HepG2 (cell line): ENCODE data around the gene GPR89A. TPM values are rescaled to one million over a fixed set of nuclear protein-coding genes. Genes with fewer than 3 reads are reported as not detected.
A peak's percentile ranks its signal among the peaks of the same experiment; 100 is the strongest.

Experiments
- BCL6 ChIP-seq: IDR thresholded peaks from 2 replicates; pipeline ENCODE4 v1.6.1; 2016; ENCODE audit warnings: missing genetic modification reagents, missing compliant biosample characterization
- CREB1 ChIP-seq, 2 experiments: fragments of 450-650 bp in 1 of 2; IDR thresholded peaks; 2 replicates each; pipeline ENCODE4 v1.6.1; 2016 to 2017; ENCODE audit warnings: control low read depth in 1 of 2, mild to moderate bottlenecking in 1 of 2, missing compliant biosample characterization in 1 of 2, missing genetic modification characterization in 1 of 2
- FIP1L1 ChIP-seq: fragments of 200-400 bp; formaldehyde crosslinking; IDR thresholded peaks from 2 replicates; pipeline ENCODE4 v1.6.1; 2018; ENCODE audit warnings: low read depth, mild to moderate bottlenecking, low read length, moderate library complexity, borderline replicate concordance; ENCODE audit not compliant: insufficient read depth
- JUN ChIP-seq: sonication (generic); formaldehyde crosslinking; IDR thresholded peaks from 2 replicates; pipeline ENCODE4 v1.4.0; 2020; ENCODE audit warnings: mild to moderate bottlenecking, missing genetic modification reagents
- PHF5A ChIP-seq: IDR thresholded peaks from one replicate; pipeline ENCODE4 v1.6.1; 2018; ENCODE audit warnings: low read depth, missing genetic modification reagents; ENCODE audit not compliant: unreplicated experiment
- SALL1 ChIP-seq: sonication (generic); formaldehyde crosslinking; IDR thresholded peaks from 2 replicates; pipeline ENCODE4 v1.8.0; 2022; ENCODE audit warnings: mild to moderate bottlenecking, missing genetic modification reagents
- SALL2 ChIP-seq: sonication (generic); formaldehyde crosslinking; IDR thresholded peaks from 2 replicates; pipeline ENCODE4 v1.8.1; 2023; ENCODE audit warnings: mild to moderate bottlenecking, missing genetic modification reagents, inconsistent platforms
- SKI ChIP-seq: fragments of 450-650 bp; IDR thresholded peaks from one replicate; pipeline ENCODE4 v1.6.1; 2018; ENCODE audit warnings: mild to moderate bottlenecking; ENCODE audit not compliant: partially characterized antibody
- SRSF4 ChIP-seq: fragments of 200-400 bp; formaldehyde crosslinking; IDR thresholded peaks from one replicate; pipeline ENCODE4 v1.6.1; 2018; ENCODE audit warnings: mild to moderate bottlenecking, low read depth, low read length, moderate library complexity; ENCODE audit not compliant: poor library complexity, severe bottlenecking
- TAF1 ChIP-seq: sonication (generic); formaldehyde crosslinking; IDR thresholded peaks from 2 replicates; pipeline ENCODE4 v1.4.0; 2020; ENCODE audit warnings: missing genetic modification reagents
- YEATS2 ChIP-seq: sonication (generic); formaldehyde crosslinking; IDR thresholded peaks from 2 replicates; pipeline ENCODE4 v1.4.0; 2020; ENCODE audit warnings: missing genetic modification reagents, borderline replicate concordance
- ZBTB20 ChIP-seq: sonication (generic); formaldehyde crosslinking; IDR thresholded peaks from 2 replicates; pipeline ENCODE4 v1.8.1; 2023; ENCODE audit warnings: missing genetic modification reagents, low read depth, mild to moderate bottlenecking, borderline replicate concordance
- ZNF446 ChIP-seq: sonication (generic); formaldehyde crosslinking; IDR thresholded peaks from 2 replicates; pipeline ENCODE4 v1.5.0; 2020; ENCODE audit warnings: mild to moderate bottlenecking, missing genetic modification reagents
- ZNF556 ChIP-seq: sonication (generic); formaldehyde crosslinking; IDR thresholded peaks from 2 replicates; pipeline ENCODE4 v1.4.0; 2020; ENCODE audit warnings: mild to moderate bottlenecking, missing genetic modification reagents, borderline replicate concordance
- ZNF713 ChIP-seq: sonication (generic); formaldehyde crosslinking; IDR thresholded peaks from 2 replicates; pipeline ENCODE4 v1.4.0; 2020; ENCODE audit warnings: mild to moderate bottlenecking, missing genetic modification reagents
- ZNF792 ChIP-seq: IDR thresholded peaks from 2 replicates; pipeline ENCODE4 v1.6.1; 2016
- polyA plus RNA-seq, 8 experiments: library from polyadenylated mRNA; depleted of rRNA in 3 of 8; stranded (reverse) in 7 of 8; unstranded in 1 of 8; fragments of >200 nt; fragmentation: Illumina TruSeq in 4 of 8; extraction: Trizol in 4 of 8; gene quantifications; 2 replicates each; pipeline versions ENCODE4 v1.2.1 to v1.2.3, GENCODE V29; 2011 to 2016; ENCODE audit warnings: low read depth in 4 of 8, missing spikeins in 1 of 8, mixed read lengths in 1 of 8; ENCODE audit not compliant: insufficient read depth in 1 of 8
- total RNA-seq, 5 experiments: library from RNA; depleted of rRNA; stranded (reverse); fragments of >200 nt; fragmentation: Illumina TruSeq; extraction: Trizol; gene quantifications; 2 replicates each; pipeline ENCODE4 v1.2.3, GENCODE V29; 2016; ENCODE audit warnings: low read depth in 1 of 5
- TF ChIP-seq, protein P1 (sequence below): sonication (generic); formaldehyde crosslinking; IDR thresholded peaks from 2 replicates; pipeline ENCODE4 v1.8.0; 2023; ENCODE audit warnings: mild to moderate bottlenecking, missing genetic modification reagents
- TF ChIP-seq, protein P2 (sequence below): sonication (generic); formaldehyde crosslinking; IDR thresholded peaks from 2 replicates; pipeline ENCODE4; 2020; ENCODE audit warnings: missing genetic modification reagents, mild to moderate bottlenecking, borderline replicate concordance
- TF ChIP-seq, protein P3 (sequence below): sonication (generic); formaldehyde crosslinking; conservative IDR thresholded peaks from 2 replicates; pipeline ENCODE4 v1.8.1; 2023; ENCODE audit warnings: missing genetic modification reagents
- TF ChIP-seq, protein P4 (sequence below): sonication (generic); formaldehyde crosslinking; IDR thresholded peaks from 2 replicates; pipeline ENCODE4 v1.9.0; 2021; ENCODE audit warnings: missing genetic modification reagents, borderline replicate concordance

The GPR89A gene
- total and polyA plus RNA-seq, 2 of the 13 experiments (the other 11 are each of a cell fraction or from before 2014, with no cell fraction given), result 23.4 to 32.6 TPM

DNA sequence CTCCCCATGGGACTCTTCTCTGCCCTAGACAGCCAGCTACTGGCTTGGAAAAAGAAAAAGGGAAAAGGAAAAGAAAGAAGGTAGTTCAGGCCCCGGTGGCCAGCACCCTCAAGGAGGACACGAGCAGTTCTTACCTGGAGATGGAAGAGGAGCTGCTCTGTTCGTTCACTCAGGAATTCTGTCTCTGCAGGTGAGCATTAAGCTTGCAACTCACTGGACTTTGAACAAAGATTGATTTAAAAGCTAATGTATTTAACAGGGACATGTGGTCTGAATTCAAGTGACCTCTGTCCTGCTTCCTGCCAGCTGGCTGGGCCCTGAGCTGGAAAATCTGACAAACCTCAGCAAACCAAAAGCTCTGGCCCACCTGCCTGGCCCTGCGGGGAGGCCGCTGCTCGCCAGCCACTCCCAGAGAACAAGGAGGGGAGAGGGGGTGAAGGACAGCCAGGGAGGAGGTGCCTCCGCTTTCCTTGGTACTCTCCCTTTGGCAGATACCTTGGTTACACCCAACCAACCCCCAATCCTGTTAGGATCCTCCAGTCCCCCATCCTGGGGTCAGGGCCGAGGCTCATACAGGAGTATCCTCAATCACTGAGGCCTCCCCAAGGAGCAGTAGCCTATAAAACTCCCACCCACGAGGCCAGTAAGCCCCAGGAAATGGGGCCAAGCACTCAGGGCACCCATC lies 99.5 kb downstream of the GPR89A start, which contains the start of gene PDZK1 (continued):
- TF ChIP-seq, protein P1, sequence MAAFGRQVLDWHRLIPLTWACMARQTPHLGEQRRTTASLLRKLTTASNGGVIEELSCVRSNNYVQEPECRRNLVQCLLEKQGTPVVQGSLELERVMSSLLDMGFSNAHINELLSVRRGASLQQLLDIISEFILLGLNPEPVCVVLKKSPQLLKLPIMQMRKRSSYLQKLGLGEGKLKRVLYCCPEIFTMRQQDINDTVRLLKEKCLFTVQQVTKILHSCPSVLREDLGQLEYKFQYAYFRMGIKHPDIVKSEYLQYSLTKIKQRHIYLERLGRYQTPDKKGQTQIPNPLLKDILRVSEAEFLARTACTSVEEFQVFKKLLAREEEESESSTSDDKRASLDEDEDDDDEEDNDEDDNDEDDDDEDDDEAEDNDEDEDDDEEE, result peak; percentile 66; the same call in 1 of the 2 replicates
- no peak; the same call in 1 of the 2 replicates for TF ChIP-seq BCL6 (CRISPR knock-in tag)
- peak; percentile 84 for TF ChIP-seq SALL1
- no peak for TF ChIP-seq ZNF713
- TF ChIP-seq CREB1 (IDR thresholded peaks at IDR 0.05), result no peak
- 0 out of 2 replicates have a peak, but pooled peaks have one; percentile 12 for TF ChIP-seq CREB1 (CRISPR knock-in tag; IDR thresholded peaks at IDR 0.05)
- TF ChIP-seq SKI, result no peak
- TF ChIP-seq ZBTB20 (CRISPR knock-in tag), result no peak
- TF ChIP-seq ZNF446 (CRISPR knock-in tag), result no peak
- no peak for TF ChIP-seq FIP1L1
- TF ChIP-seq YEATS2 (CRISPR knock-in tag), result no peak
- TF ChIP-seq JUN (CRISPR knock-in tag), result no peak
- TF ChIP-seq, protein P2, sequence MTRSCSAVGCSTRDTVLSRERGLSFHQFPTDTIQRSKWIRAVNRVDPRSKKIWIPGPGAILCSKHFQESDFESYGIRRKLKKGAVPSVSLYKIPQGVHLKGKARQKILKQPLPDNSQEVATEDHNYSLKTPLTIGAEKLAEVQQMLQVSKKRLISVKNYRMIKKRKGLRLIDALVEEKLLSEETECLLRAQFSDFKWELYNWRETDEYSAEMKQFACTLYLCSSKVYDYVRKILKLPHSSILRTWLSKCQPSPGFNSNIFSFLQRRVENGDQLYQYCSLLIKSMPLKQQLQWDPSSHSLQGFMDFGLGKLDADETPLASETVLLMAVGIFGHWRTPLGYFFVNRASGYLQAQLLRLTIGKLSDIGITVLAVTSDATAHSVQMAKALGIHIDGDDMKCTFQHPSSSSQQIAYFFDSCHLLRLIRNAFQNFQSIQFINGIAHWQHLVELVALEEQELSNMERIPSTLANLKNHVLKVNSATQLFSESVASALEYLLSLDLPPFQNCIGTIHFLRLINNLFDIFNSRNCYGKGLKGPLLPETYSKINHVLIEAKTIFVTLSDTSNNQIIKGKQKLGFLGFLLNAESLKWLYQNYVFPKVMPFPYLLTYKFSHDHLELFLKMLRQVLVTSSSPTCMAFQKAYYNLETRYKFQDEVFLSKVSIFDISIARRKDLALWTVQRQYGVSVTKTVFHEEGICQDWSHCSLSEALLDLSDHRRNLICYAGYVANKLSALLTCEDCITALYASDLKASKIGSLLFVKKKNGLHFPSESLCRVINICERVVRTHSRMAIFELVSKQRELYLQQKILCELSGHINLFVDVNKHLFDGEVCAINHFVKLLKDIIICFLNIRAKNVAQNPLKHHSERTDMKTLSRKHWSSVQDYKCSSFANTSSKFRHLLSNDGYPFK (CRISPR knock-in tag), result no peak
- TF ChIP-seq PHF5A (CRISPR knock-in tag), result no peak
- no peak for TF ChIP-seq ZNF556 (CRISPR knock-in tag)
- TF ChIP-seq, protein P3, sequence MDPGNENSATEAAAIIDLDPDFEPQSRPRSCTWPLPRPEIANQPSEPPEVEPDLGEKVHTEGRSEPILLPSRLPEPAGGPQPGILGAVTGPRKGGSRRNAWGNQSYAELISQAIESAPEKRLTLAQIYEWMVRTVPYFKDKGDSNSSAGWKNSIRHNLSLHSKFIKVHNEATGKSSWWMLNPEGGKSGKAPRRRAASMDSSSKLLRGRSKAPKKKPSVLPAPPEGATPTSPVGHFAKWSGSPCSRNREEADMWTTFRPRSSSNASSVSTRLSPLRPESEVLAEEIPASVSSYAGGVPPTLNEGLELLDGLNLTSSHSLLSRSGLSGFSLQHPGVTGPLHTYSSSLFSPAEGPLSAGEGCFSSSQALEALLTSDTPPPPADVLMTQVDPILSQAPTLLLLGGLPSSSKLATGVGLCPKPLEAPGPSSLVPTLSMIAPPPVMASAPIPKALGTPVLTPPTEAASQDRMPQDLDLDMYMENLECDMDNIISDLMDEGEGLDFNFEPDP (CRISPR knock-in tag), result 0 out of 2 replicates have a peak, but pooled peaks have one; percentile 33
- no peak for TF ChIP-seq SRSF4
- TF ChIP-seq, protein P4, sequence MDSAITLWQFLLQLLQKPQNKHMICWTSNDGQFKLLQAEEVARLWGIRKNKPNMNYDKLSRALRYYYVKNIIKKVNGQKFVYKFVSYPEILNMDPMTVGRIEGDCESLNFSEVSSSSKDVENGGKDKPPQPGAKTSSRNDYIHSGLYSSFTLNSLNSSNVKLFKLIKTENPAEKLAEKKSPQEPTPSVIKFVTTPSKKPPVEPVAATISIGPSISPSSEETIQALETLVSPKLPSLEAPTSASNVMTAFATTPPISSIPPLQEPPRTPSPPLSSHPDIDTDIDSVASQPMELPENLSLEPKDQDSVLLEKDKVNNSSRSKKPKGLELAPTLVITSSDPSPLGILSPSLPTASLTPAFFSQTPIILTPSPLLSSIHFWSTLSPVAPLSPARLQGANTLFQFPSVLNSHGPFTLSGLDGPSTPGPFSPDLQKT, result no peak
- peak; percentile 48; the same call in 1 of the 2 replicates for TF ChIP-seq SALL2 (CRISPR knock-in tag)
- TF ChIP-seq ZNF792, result peak; percentile 66; the same call in 1 of the 2 replicates
- TF ChIP-seq TAF1 (CRISPR knock-in tag), result peak; percentile 37; the same call in 1 of the 2 replicates
